HUES64 (cell line): Measurements from ENCODE around the gene ZFYVE28.

Experiments
- H3K27ac ChIP-seq: 2 replicates; pipeline ENCODE4 v1.7.0; 2013; ENCODE audit warnings: low read depth, low read length, inconsistent platforms
- H3K27me3 ChIP-seq: 2 replicates; pipeline ENCODE4 v1.6.1; 2013; ENCODE audit warnings: mild to moderate bottlenecking, low read length; ENCODE audit not compliant: insufficient read depth
- H3K36me3 ChIP-seq: 2 replicates; pipeline ENCODE4 v1.6.1; 2013; ENCODE audit warnings: mild to moderate bottlenecking, low read length; ENCODE audit not compliant: insufficient read depth
- H3K4me1 ChIP-seq: 2 replicates; pipeline ENCODE4 v1.6.1; 2013; ENCODE audit warnings: mild to moderate bottlenecking, low read length, moderate library complexity; ENCODE audit not compliant: insufficient read depth
- H3K4me3 ChIP-seq: 2 replicates; pipeline ENCODE4 v1.5.1; 2013; ENCODE audit warnings: mild to moderate bottlenecking, low read length, moderate library complexity
- H3K9ac ChIP-seq: 2 replicates; pipeline ENCODE4 v1.6.1; 2013; ENCODE audit warnings: mild to moderate bottlenecking, low read depth, low read length
- H3K9me3 ChIP-seq: 2 replicates; pipeline ENCODE4 v1.6.1; 2013; ENCODE audit warnings: low read depth, low read length; ENCODE audit not compliant: insufficient read depth
- WGBS: fragments of 150-250, 120-280 bp; methylation state at CpG from one replicate; pipeline ENCODE4 v1.1.7; 2013; ENCODE audit warnings: missing lambda C conversion rate; 5-methylcytosine and 5-hydroxymethylcytosine counted together

ZFYVE28 gene

GRCh38 chr4:2318885-2319284 is 99.6 kb downstream of the ZFYVE28 start:
- no peaks in the 10 kb centered on the region; the same call in 1 of the 2 replicates for H3K4me1 ChIP-seq
- no peak overlapping the region for H3K9ac ChIP-seq
- H3K4me3 ChIP-seq = no peak overlapping the region
- H3K27ac ChIP-seq = no peak overlapping the region
- WGBS = 85% methylated on average over 10 of the region's 10 CpGs
- H3K9me3 ChIP-seq = no peaks in the 10 kb centered on the region
- no peaks in the 10 kb centered on the region for H3K36me3 ChIP-seq
- H3K27me3 ChIP-seq = no peaks in the 10 kb centered on the region

- Histone ChIP-seq H3K27me3 (no peaks in the 10 kb centered on the region), H3K9ac (no peak overlapping the region), H3K36me3 (no peaks in the 10 kb centered on the region), H3K4me1 (no peaks in the 10 kb centered on the region; the same call in 1 of the 2 replicates), H3K4me3 (no peak overlapping the region), H3K27ac (no peak overlapping the region), H3K9me3 (no peaks in the 10 kb centered on the region)
- 88% methylated on average over 12 of the region's 12 CpGs for WGBS
These were observed 100.0 kb downstream of the ZFYVE28 start for GRCh38 chr4:2318476-2318875.

- 87% methylated on average over 5 of the region's 5 CpGs for WGBS
- no peaks in the 10 kb centered on the region for H3K36me3 ChIP-seq
- H3K9ac ChIP-seq = no peak overlapping the region
- no peaks in the 10 kb centered on the region for H3K4me1 ChIP-seq
- H3K27ac ChIP-seq = no peak overlapping the region
- H3K4me3 ChIP-seq = no peak overlapping the region
- no peaks in the 10 kb centered on the region for H3K27me3 ChIP-seq
- no peaks in the 10 kb centered on the region for H3K9me3 ChIP-seq
These were observed 105.1 kb downstream of the ZFYVE28 start for GRCh38 chr4:2313366-2313765.

- no peaks in the 10 kb centered on the region for H3K27me3 ChIP-seq
- no peak overlapping the region for H3K9ac ChIP-seq
- peaks cover 7% of the 10 kb centered on the region for H3K9me3 ChIP-seq
- no peak overlapping the region for H3K27ac ChIP-seq
- no peak overlapping the region for H3K4me3 ChIP-seq
- H3K36me3 ChIP-seq = no peaks in the 10 kb centered on the region
- no peaks in the 10 kb centered on the region for H3K4me1 ChIP-seq
- 93% methylated on average over 10 of the region's 10 CpGs for WGBS
These were observed 111.6 kb downstream of the ZFYVE28 start for GRCh38 chr4:2306773-2307410.

GRCh38 chr4:2305766-2306501 is 112.5 kb downstream of the ZFYVE28 start:
- Histone ChIP-seq H3K4me3 (no peak overlapping the region), H3K27ac (no peak overlapping the region), H3K9me3 (peaks cover 7% of the 10 kb centered on the region), H3K9ac (no peak overlapping the region), H3K36me3 (no peaks in the 10 kb centered on the region), H3K27me3 (no peaks in the 10 kb centered on the region), H3K4me1 (no peaks in the 10 kb centered on the region)
- 93% methylated on average over 11 of the region's 11 CpGs for WGBS

GRCh38 chr4:2304877-2305561 is 113.4 kb downstream of the ZFYVE28 start:
- Histone ChIP-seq H3K9ac (no peak overlapping the region), H3K27ac (no peak overlapping the region), H3K9me3 (peaks cover 7% of the 10 kb centered on the region), H3K36me3 (no peaks in the 10 kb centered on the region), H3K4me3 (no peak overlapping the region), H3K27me3 (no peaks in the 10 kb centered on the region), H3K4me1 (no peaks in the 10 kb centered on the region)
- 95% methylated on average over 41 of the region's 41 CpGs for WGBS

- Histone ChIP-seq H3K4me3 (no peak overlapping the region), H3K27me3 (no peaks in the 10 kb centered on the region), H3K4me1 (no peaks in the 10 kb centered on the region), H3K36me3 (no peaks in the 10 kb centered on the region), H3K9me3 (peaks cover 7% of the 10 kb centered on the region), H3K9ac (no peak overlapping the region), H3K27ac (no peak overlapping the region)
- 93% methylated on average over 32 of the region's 32 CpGs for WGBS
These were observed 114.0 kb downstream of the ZFYVE28 start for GRCh38 chr4:2304321-2304876.

GRCh38 chr4:2303686-2304320 is 114.6 kb downstream of the ZFYVE28 start:
- 93% methylated on average over 31 of the region's 31 CpGs for WGBS
- Histone ChIP-seq H3K9ac (no peak overlapping the region), H3K36me3 (no peaks in the 10 kb centered on the region), H3K27ac (no peak overlapping the region), H3K27me3 (no peaks in the 10 kb centered on the region), H3K9me3 (peaks cover 7% of the 10 kb centered on the region), H3K4me3 (no peak overlapping the region), H3K4me1 (no peaks in the 10 kb centered on the region)

- WGBS = 92% methylated on average over 19 of the region's 19 CpGs
- Histone ChIP-seq H3K9me3 (peaks cover 7% of the 10 kb centered on the region), H3K4me3 (no peak overlapping the region), H3K27me3 (no peaks in the 10 kb centered on the region), H3K4me1 (no peaks in the 10 kb centered on the region), H3K36me3 (no peaks in the 10 kb centered on the region), H3K27ac (no peak overlapping the region), H3K9ac (no peak overlapping the region)
These were observed 115.2 kb downstream of the ZFYVE28 start for GRCh38 chr4:2303121-2303685.

- Histone ChIP-seq H3K9ac (no peak overlapping the region), H3K36me3 (no peaks in the 10 kb centered on the region), H3K4me3 (no peak overlapping the region), H3K27me3 (no peaks in the 10 kb centered on the region), H3K4me1 (no peaks in the 10 kb centered on the region), H3K27ac (no peak overlapping the region), H3K9me3 (peaks cover 4% of the 10 kb centered on the region)
- 93% methylated on average over 28 of the region's 28 CpGs for WGBS
These were observed 115.9 kb downstream of the ZFYVE28 start for GRCh38 chr4:2302387-2303119.
